Left kidney (tissue), 2 donors: ENCODE measurements around the gene YY1. TPM values are rescaled to one million over a fixed set of nuclear protein-coding genes. Genes with fewer than 3 reads are reported as not detected.
"Not testable (repeated sequence)": the region's sequence is repeated elsewhere in the genome, so short reads cannot be mapped to it uniquely, and the experiment has no call there.

ENCODE experiments used
- DNase-seq: peaks from one replicate; pipeline ENCODE4 v3.0.0-alpha.2; 2013
- polyA plus RNA-seq: library from polyadenylated mRNA; unstranded; fragments of 120-200 nt; gene quantifications from one replicate; pipeline ENCODE4 v1.2.1, GENCODE V29; 2013; ENCODE audit not compliant: insufficient read length

YY1 gene
- polyA plus RNA-seq, 1 donor, result 150 TPM

DNA sequence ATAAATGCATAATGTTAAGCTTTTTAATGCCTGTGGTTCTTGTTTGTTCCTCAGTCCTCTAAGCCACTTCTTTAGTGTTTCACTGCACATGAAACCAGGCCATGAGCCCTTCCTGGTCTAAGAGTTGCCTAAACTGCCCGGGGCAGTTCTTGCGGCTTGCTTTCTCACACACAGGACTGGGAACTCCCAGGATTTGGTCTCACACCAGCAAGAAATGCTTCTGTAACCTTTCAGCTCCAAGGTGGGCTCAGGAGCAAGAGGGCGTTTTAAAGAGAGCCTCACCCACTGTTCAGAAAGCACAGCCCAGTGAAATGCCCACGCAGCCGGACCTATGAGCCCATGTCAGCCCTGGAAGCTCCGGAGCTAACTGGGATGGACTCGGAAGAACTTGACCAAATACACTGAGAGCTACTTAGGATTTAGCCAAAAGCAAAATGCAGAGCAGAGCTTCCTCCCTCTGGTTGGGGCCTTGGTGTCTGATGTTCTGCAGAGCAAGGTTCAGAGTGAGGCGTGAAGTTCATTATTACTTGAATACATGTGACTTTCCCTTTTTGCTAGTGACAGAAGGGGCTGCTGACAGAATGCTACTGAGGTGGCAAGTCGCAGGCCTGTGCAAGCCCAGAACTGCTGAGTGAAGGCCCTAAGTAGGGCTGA is 43.9 kb downstream of the YY1 start:
- DNase-seq, result no peak

GRCh38 chr14:100283436-100283835 is 44.5 kb downstream of the YY1 start:
- DNase-seq, result not testable (repeated sequence)

DNA sequence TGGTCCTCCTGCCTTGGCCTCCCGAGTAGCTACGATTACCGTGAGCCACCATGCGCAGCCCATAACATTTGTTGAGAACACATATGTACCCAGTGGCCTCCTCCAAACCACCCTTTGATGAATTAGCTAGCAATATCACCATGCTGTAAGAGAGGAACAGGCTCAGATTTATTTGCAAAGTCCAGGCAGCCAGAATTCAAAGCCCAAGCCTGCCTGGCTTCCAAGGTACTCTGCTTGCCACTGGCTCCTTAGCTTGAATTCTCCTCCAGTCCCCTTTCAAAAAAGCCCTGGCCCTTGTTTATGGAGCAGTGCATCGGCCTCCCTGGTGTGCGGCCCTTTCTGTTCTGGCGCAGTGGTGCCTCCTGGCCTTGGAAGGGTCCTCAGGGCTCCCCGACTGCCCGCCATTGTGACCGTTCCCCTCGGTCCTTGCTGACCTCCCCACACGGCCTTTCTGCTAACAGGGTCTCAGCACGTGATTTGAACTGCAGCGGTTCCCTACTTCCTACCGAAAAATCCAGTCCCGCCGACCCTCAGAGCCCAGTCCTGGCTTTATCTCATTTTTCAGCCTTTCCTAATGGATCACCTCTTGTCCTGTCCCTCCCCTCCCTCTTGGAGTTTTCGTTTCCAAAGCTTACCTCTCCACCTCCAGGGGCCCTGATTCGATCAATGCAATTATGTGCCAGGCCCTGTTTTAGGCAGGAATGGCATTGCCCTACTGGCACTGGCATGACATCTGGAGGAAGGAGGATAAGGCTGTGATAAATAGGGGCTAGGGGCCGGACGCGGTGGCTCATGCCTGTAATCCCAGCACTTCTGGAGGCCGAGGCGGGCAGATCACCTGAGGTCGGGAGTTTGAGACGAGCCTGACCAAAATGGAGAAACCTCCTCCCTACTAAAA is 45.3 kb downstream of the YY1 start:
- DNase-seq, result no peak

- peak; percentile 64 for DNase-seq
Observed at GRCh38 chr14:100285021-100285912, 46.3 kb downstream of the YY1 start.

DNA sequence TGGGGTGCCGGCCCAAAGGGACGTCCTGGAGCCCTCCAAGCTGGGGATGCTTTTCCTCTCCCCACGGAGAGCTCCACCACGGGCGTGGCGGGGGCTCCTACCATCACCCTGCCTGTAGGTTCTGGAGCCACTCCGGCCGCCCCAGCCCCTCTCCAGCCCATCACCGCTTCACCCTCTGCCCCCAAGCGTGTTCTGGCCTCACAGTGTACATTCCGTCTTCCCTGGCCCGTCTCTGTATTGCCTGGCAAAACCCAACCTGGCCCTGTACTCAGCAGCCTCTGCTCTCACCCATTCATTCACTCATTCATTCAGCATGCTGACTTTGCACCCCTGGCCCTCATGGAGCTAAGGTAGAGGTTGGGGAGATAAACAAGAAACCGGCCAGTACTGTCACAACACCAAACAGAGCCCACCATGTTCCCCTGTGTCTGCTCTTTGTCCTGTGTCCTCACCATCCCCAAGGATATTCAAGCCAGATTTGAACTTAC is 47.0 kb downstream of the YY1 start:
- DNase-seq, result no peak

GRCh38 chr14:100286484-100287191 is 47.7 kb downstream of the YY1 start:
- no peak for DNase-seq

DNA sequence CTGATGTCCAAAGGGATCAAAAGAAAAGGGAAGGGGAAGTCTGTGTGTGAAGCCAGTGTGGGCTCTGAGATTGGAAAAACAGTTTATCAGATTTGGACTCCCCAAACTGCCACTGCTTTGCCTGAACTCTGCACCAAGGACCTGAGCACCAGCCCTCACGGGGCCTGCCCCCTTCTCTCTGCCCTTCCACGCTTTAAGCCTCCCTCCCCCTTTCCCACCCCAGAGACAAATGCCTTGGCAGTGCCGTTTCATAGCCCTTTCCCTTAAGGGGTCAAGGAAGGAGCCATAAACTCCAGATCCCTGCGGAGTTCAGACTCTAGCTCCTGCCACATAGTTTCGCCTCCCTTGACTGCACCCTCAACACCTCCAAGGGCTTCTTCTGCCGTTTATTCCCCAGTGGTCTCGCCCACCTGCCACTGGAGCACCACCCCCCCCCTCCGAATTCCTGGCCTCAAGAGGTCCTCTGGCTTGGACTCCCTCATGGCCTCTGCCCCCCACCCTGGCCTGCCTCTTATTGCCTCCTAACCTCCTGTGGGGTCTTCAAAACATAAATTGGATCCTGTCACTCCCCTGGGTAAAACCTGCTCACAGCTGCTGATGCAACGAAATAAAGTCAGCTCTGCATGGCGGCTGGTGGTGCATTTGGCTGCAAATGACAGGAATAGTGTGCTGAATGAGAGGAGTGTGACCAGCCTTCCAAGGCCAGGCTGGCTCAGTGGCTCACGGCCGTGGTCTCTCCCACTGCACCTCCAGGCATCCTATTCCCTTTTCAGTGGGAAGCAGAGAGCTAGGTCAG is 48.5 kb downstream of the YY1 start:
- no peak for DNase-seq

DNA sequence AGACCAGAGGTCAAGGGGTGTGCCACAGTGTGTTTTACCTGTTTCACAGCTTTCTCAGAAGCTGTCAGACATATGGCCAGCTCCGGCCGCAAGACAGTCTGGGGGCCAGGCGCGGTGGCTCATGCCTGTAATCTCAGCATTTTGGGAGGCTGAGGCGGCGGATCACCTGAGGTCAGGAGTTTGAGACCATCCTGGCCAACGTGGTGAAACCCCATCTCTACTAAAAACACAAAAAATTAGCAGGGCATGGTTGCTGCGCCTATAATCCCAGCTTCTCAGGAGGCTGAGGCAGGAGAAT is 49.0 kb downstream of the YY1 start:
- DNase-seq, result not testable (repeated sequence)

DNA sequence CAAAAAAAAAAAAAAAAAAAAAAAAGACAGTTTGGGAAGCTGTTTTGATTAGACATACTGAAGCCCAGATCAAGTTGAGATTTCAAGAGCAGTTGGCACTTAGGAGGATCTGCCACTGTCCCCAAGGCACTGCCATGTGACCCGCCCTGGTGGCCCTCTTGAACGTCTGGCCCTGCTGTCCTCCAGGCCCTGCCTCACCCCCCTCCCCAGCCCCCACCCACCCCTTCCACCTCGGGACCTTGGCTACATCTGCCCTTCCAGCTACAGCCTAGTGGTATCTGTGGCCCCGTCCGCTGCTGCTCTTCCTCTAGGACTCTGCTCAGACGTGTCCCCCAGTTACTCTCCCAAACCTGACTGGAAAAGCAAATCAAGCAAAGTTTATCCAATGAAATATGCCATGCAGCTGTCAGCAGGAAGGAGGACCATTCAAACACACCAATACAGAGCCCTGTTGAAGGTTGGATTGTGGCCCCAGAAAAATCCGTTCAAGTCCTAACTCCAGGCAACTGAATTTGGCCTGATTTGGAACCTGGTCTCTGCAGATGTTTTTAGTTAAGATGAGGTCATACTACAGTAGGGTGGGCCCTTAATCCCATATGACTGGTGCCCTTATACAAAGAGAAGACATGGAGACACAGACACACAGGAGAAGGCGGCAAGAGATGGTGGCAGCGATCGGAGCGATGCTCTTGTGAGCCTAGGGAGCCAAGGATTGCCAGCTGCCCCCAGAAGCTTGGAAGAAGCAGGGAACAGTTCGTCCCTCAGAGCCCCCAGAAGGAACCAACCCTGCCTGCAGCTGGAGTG is 49.6 kb downstream of the YY1 start:
- DNase-seq, result no peak

DNA sequence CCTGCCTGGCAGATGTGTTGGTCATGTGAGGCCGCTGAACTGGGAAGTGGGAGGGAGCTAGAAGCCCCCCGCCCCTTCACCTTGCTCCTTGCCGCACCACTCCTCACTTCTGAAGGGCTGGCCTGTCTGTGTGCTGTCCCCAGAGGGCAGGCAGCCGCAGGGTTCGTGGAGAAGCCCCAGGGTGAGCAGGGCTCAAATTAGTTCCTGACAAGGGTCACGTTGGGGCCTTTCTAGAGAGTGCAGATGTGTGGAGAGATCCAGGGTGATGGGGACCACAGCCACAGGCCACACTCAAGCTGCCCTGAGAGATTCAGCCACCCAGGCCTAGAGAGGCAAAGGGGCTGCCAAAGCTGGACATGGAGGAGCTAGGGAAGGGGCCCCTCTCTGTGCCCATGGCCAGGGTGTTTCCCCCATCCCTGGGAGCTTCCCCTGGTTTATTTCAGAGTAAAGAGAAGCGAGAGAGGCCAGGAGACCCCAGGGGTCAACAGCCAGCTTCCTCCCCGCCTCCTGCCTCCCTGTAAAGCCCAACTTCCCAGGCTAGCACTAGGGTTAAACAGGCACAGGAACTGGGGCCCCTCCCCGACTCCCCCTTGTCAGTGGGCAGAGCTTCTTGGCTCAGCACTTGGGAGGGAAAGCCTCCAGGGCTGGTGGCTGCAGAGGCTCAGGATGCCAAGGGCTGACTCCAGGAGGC is 51.1 kb downstream of the YY1 start:
- no peak for DNase-seq

- no peak for DNase-seq
Observed at GRCh38 chr14:100290607-100291304, 51.8 kb downstream of the YY1 start.

- no peak for DNase-seq
Observed at GRCh38 chr14:100291305-100292075, 52.5 kb downstream of the YY1 start.

DNA sequence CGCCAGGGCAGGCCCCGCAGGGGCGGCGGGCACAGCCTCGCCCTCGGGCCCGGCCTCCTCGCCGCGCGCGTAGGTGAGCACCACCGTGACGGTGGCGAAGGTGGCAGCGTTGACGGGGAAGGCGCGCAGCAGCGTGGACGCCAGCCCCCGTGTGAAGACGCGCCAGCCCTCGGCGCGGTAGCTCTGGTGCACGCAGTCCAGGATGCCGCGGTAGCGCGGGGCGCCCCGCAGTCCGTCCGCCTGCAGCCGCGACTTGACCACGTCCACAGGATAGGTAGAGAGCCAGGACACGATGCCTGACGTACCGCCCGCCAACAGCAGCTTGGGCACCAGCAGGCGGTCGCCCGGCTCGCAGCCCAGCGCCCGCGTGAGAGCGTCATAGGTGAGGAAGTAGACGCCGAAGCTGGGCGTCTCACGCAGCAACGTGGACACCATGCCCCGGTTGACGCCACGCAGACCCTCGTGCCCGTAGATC is 53.4 kb downstream of the YY1 start:
- DNase-seq, result no peak

DNA sequence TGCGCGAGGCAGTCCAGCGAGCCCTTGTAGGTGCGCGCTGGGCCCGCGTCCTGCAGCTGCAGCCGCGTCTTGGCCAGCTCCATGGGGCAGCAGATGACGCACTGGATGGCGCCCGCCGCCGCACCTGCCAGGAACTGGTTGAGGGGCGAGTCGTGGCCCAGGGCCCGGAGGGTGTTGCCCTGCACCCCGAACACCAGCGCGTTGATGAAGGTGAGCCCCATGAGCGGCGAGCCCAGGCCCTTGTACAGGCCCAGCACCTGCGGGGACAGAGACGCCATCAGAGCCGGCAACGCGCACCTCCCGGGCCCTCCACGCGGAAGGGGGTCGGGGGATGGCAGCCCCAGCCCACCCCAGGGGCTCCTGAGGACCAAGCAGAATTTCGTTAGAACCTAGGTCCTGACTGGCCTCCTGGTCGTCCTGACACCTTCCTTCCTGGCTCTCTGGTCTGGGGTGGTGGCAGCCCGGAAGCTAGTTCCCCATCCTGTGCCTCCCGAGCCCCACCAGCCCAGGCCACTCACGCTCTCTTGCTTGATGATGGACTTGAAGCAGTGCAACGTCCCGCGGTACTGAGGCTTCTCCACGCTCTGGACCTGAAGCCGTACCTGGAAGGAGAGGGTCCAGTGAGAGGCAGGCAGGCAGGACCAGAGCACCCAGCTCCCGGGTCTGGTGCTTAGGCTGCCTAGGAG is 54.0 kb downstream of the YY1 start:
- DNase-seq, result no peak

- DNase-seq, result no peak
Observed at GRCh38 chr14:100293497-100294212, 54.7 kb downstream of the YY1 start.

DNA sequence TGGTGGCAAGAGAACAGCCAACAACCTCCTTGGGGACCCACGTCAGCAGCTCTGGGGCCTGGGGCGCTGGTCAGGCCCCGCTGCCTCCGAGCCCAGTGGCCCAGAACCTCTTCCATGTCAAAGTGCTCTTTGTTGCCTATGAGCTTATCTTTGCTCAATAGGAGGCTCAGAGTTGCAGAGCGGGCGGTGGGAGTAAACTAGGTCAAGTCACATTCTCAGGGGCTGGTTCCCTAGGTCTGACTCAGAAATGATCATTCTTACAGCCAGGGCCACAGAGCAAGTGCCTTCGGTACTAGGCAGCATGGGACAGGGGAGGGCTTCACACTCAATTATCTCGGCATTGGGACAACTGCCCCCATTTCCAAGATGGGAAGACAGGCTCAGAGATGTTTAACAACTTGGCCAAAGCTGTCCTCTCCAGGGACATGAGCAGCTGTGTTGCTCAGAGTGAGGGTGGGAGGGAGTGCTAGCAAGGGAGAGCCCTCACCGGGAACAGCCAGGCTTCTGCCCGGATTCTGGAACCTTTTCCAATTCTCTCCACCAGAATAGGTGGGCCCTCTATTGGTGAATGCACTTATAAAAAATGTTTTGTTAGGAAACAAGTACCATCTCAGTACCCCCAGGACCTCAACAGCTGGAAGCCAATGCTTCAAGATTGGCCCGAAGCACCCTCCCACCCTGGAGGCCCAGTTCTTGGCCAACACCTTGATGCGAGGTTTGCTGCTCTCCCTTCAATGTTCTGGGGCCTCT is 55.4 kb downstream of the YY1 start:
- DNase-seq, result no peak
